ENCODE data around the gene TRPC4. TPM values are rescaled to one million over a fixed set of nuclear protein-coding genes. Genes with fewer than 3 reads are reported as not detected.

The TRPC4 gene
- polyA plus RNA-seq, 1 donor from 2014 or later, result 8.8 TPM

GRCh38 chr13:37905736-37906135, 36.2 kb upstream of the TRPC4 start:
- no peak for TF ChIP-seq EP300 (conservative IDR thresholded peaks at IDR 0.05; ENCODE audit: poor library complexity, severe bottlenecking)
- TF ChIP-seq EZH2 (IDR thresholded peaks at IDR 0.05; ENCODE audit: borderline replicate concordance, insufficient read depth, low read length, poor library complexity, severe bottlenecking), result no peak
- no peak for TF ChIP-seq REST (IDR thresholded peaks at IDR 0.05; ENCODE audit: borderline replicate concordance)
- no peak for TF ChIP-seq TAF1 (IDR thresholded peaks at IDR 0.05; ENCODE audit: low read depth)
- TF ChIP-seq CTCF (IDR thresholded peaks at IDR 0.05; ENCODE audit: poor library complexity, severe bottlenecking), result no peak
- no peak for TF ChIP-seq RAD21 (conservative IDR thresholded peaks at IDR 0.05)
- no peak for TF ChIP-seq SMC3 (conservative IDR thresholded peaks at IDR 0.05; ENCODE audit: poor library complexity)
- H3K27me3 ChIP-seq (ENCODE audit: insufficient read depth, low read depth, low read length), result no peaks in the 10 kb centered on the region
- H3K9ac ChIP-seq (ENCODE audit: low read length), result no peak overlapping the region
- no peaks in the 10 kb centered on the region for H4K20me1 ChIP-seq (ENCODE audit: insufficient read depth)
- H3K9me2 ChIP-seq (ENCODE audit: insufficient read depth, low read length), result no peaks in the 10 kb centered on the region
- H3K9me3 ChIP-seq (ENCODE audit: low read length), result no peaks in the 10 kb centered on the region
- H3K4me2 ChIP-seq (ENCODE audit: low read length), result no peak overlapping the region
- H2AFZ ChIP-seq (ENCODE audit: low read depth, low read length), result no peak overlapping the region
- no peak overlapping the region for H3K4me3 ChIP-seq (ENCODE audit: low read length)
- H3K36me3 ChIP-seq (ENCODE audit: insufficient read depth, low read length), result no peaks in the 10 kb centered on the region
- H3K79me2 ChIP-seq (replicated peaks; ENCODE audit: insufficient read depth, low read length), result no peaks in the 10 kb centered on the region
- H3F3A ChIP-seq (ENCODE audit: insufficient read depth, low read length, poor library complexity, severe bottlenecking), result no peaks in the 10 kb centered on the region
- H3K27ac ChIP-seq (ENCODE audit: low read length), result no peak overlapping the region

GRCh38 chr13:37899753-37900152, 30.2 kb upstream of the TRPC4 start:
- H3K4me3 ChIP-seq (ENCODE audit: low read length), result no peak overlapping the region
- no peak overlapping the region for H3K4me2 ChIP-seq (ENCODE audit: low read length)
- no peaks in the 10 kb centered on the region for H4K20me1 ChIP-seq (ENCODE audit: insufficient read depth)
- no peak overlapping the region for H3K9ac ChIP-seq (ENCODE audit: low read length)
- H3K27ac ChIP-seq (ENCODE audit: low read length), result no peak overlapping the region
- TF ChIP-seq REST (IDR thresholded peaks at IDR 0.05; ENCODE audit: borderline replicate concordance) (no peak), EZH2 (IDR thresholded peaks at IDR 0.05; ENCODE audit: borderline replicate concordance, insufficient read depth, low read length, poor library complexity, severe bottlenecking) (no peak), POLR2AphosphoS5 (IDR thresholded peaks at IDR 0.05) (no peak), MXI1 (conservative IDR thresholded peaks at IDR 0.05; ENCODE audit: poor library complexity, severe bottlenecking) (no peak), TAF1 (IDR thresholded peaks at IDR 0.05; ENCODE audit: low read depth) (no peak), SMC3 (conservative IDR thresholded peaks at IDR 0.05; ENCODE audit: poor library complexity) (no peak), EP300 (conservative IDR thresholded peaks at IDR 0.05; ENCODE audit: poor library complexity, severe bottlenecking) (no peak), RAD21 (conservative IDR thresholded peaks at IDR 0.05) (no peak), CTCF (IDR thresholded peaks at IDR 0.05; ENCODE audit: poor library complexity, severe bottlenecking) (no peak)
- H3K27me3 ChIP-seq (ENCODE audit: insufficient read depth, low read depth, low read length), result no peaks in the 10 kb centered on the region
- H2AFZ ChIP-seq (ENCODE audit: low read depth, low read length), result no peak overlapping the region
- H3K79me2 ChIP-seq (replicated peaks; ENCODE audit: insufficient read depth, low read length), result no peaks in the 10 kb centered on the region
- no peaks in the 10 kb centered on the region for H3K36me3 ChIP-seq (ENCODE audit: insufficient read depth, low read length)
- no peaks in the 10 kb centered on the region for H3K9me3 ChIP-seq (ENCODE audit: low read length)
- H3F3A ChIP-seq (ENCODE audit: insufficient read depth, low read length, poor library complexity, severe bottlenecking), result no peaks in the 10 kb centered on the region
- H3K9me2 ChIP-seq (ENCODE audit: insufficient read depth, low read length), result no peaks in the 10 kb centered on the region
